ENCODE measurements around the gene POLE.
A peak's percentile ranks its signal among the peaks of the same experiment; 100 is the strongest.

POLE gene

DNA sequence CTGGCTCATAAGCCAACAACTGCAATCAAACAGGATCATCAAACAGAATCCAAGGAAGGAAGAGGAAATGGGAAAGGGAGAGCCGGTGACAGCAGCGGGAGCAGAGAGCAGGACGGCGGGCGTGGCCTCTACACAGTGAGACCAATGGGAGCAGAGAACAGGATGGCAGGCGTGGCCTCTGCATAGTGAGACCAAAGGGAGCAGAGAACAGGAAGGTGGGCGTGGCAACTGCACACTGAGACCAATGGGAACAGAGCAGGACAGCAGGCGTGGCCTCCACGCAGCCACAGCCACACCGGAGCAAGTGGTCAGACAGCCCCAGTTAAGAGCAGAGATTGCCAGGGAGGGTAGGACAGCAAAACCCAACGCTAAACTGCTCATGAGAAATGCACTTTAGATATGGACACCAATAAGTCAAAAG is 93.2 kb downstream of the POLE start:
- peak; percentile 92 for DNase-seq (ENCODE audit: low spot score)

DNA sequence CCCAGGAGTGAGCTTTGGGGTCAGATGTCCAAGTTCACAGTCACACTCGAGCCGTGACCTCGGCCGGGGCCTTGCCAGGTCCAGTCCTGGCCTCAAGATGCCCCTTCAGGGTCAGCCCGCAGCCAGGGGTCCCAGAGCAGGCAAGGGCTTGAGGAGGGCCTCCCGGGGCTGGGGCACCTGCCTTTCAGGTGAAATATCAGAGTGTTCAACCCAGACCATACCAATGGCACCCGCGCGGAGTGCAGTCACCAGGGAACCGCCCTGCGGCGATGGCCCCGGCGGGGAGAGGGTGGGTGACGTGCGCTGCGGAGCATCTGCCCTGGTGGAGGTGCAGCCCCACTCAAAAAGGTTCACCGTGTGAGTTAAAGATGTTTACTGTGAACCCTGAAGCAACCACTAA is 93.6 kb downstream of the POLE start:
- DNase-seq (ENCODE audit: low spot score): no peak

DNA sequence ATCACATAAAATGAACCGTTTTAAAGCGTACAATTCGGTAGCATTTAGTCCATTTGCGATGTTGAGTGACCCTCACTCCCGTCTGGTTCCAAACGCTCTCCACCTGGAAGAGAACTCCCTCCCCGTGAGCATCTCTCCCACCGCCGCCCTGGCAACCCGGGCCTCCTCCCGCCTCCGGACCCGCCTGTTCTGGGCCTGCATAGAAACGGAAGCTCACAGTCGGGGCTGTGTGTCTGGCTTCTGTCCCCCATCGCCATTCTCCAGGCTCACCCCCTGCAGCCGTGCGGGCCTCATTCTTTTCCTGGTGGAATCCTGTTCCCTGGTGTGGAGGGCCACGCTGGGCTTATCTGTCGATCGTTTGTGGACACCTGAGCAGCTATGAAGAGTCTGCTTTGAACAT is 94.1 kb downstream of the POLE start:
- no peak for DNase-seq (ENCODE audit: low spot score)

DNA sequence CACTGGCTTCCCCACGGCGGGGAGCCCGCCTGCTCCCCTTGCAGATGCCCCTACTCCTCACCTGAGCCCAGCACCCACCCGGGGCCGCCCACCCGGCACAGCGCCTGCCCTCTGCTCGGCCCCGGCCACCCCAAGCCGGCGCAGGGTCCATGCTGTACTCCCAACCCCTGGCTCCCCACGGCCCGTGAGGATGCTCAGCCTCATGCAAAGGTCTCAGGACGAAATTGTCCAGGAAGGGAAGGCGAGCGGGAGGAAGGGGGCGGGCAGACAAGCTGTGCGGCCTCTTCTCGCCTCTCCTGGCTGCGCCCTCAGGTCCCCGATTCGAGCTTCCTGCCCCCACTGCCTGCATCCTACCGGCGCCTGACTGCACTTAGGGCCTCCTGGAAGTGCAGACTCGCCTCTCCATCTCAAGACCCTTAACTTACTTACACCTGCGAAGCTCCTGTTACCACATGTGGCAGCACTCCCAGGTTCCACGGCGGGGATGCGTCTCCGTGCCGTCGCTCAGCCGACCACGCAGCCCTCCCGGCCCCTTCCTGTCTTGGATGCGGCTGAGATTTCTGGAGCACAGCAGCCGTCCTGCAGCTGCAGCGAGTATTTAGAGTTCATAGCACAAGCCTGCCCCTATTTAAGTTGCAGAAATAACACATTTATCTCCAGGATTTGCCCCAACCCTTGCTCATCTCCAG is 94.7 kb downstream of the POLE start:
- no peak for DNase-seq (ENCODE audit: low spot score)

DNA sequence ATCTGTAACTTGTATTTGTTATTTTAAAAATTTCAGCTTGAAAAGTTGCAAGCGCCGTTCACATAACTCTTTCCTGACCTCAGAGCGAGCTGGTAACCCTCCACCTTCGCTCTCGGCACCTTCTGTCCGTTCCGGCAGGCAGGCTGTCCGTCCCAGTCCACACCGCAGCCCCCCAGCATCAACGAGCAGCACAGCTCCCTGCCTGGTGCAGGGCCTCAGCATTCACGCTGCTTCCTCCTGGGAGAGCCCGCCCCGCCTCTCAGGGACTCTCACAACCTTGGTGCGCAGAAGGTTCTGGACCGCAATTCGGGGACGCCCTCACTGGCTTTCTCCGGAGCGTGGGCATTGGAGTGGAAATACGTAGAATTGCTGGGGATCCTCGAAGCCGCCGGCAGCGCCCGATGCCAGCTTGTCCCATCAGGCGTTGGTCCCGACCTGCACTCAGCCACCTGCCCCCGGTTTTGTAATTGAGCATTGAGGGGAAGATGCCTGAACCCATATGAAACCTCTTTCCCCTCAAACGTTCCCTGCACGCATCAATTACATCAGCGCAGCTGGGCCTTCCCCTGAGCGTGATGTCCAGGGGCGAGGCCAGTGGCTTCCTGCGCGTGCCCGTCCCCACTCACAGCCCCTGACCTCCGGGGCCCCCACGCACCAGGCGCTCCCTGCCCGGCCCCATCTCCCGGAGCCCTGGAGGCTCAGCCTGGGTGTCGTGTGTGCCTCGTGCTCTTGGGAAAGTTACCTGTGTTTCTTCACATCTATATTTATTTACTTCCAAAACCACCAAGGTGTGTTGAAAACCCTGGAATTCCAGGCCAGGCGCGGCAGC is 95.8 kb downstream of the POLE start:
- no peak for DNase-seq (ENCODE audit: low spot score)

DNA sequence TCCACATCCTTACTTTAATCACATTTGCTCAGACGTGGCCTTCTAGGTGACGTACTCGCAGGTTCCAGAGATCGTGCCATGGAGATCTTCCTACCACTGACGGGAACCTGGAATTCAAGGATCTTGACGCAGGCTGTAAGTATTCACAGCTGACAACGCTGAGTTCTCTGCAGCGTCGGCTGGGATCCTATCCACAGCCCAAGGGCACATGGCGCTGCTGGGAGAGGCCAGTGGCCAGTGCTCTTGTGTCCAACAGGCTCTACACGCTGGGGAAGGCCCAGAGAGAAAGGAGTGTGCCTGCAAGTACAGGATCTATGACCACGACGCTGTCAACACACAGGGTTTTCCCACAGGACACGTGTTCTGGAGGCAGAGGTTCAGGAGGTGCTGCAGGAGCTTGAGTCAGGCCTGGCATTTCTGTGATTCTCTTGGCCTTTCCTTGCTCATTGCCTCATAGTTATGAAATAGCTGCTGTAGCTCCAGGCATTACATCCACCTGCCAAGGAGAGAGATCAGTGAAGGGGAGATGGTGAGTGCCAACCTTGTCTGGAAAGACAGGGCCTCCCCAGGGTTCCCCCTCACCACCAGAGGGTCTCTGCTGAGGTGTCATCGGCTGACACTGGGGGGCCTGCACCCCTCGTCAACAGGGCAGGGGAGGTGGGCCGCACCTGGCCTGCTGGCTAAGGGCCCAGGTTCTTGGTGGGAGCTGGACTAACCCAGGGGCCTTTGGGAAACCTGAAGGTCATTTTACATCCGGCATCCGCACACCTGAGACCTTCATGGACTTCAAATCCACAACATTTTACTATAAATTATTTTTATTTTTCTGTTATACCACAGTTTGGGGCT is 98.1 kb downstream of the POLE start:
- DNase-seq (ENCODE audit: low spot score): no peak

DNA sequence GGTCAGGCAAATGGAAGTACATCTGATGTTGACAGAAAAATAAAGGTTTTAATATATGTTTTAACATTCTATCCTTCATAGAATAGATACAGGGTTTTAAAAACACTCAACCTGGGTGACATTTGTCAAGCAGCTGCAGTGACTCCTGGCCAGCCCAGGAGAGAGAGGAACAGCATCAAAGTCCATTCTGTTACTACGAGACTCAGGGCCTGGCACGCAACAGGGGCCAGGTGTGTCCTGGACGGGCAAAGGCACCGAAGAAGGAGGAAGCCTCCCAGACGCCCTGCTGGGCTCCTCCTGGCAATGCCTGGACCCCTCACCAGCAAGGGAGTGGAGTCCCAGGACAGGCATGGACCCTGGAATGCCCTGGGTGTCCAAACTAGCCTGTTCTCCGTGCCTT is 98.8 kb downstream of the POLE start:
- DNase-seq (ENCODE audit: low spot score): no peak

DNA sequence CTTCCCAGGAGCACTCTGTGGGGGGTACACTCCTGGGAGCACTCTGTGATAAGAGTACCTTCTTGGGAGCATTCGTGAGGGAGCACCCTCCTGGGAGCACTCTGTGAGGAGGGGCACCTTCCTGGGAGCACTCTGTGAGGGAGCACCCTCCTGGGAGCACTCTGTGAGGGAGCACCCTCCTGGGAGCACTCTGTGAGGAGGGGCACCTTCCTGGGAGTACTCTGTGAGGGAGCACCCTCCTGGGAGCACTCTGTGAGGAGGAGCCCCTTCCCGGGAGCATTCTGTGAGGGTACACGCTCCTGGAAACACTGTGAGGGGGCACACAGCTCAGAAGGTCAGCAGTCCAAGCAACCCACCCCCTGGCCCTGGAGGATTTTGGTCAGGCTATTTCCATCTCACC is 99.4 kb downstream of the POLE start:
- no peak for DNase-seq (ENCODE audit: low spot score)

DNA sequence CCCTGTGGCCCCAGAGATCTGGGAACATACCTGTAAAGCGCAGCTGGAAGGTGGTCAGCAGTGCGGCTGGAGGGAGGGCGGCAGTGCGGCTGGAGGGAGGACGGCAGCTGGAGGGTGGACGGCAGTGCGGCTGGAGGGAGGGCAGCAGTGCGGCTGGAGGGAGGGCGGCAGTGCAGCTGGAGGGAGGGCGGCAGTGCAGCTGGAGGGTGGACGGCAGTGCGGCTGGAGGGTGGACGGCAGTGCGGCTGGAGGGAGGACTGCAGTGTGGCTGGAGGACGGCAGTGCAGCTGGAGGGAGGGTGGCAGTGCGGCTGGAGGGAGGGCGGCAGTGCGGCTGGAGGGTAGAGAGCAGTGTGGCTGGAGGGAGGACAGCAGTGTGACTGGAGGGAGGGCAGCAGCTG is 100.2 kb downstream of the POLE start:
- DNase-seq (ENCODE audit: low spot score): no peak

DNA sequence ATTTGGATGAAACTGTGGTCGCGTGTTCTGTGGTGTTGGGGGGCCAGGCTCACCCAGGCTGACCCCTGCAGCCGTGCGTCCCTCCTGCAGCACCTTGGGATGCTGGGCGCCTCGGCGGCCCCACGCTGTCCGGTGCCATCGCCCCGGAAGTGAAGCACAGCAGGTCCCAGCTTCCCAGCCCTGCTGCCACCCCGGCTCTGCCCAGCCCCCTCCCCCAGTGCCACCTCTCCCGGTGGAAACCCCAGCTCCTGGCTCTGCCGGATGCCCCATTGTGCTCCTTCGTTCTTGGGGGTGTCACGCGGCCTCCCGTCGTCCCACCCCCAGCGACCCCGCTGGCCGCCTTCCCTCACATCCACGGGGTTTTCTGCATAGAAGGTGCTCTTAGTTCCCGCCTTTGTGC is 102.0 kb downstream of the POLE start:
- no peak for DNase-seq (ENCODE audit: low spot score)

DNA sequence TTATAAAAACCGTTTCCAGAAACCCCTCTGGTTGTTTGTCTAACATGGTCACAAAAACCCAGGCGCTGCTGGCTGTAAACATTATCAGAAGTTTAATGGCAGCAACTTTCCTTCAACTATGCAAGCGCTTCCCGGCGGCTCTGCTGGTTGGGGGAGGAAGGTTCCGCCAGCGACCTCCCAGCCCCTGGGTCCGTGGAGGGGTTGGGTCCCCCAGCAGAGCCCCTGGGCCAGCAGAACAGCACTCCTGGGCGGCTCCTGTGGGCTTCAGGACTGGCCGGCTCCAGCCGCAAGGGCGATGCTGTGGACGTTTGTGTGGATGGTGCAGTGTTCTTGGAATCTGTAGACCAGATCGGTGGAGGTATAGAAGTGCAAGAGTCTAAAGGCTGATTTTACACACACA is 102.7 kb downstream of the POLE start:
- DNase-seq (ENCODE audit: low spot score): no peak

DNA sequence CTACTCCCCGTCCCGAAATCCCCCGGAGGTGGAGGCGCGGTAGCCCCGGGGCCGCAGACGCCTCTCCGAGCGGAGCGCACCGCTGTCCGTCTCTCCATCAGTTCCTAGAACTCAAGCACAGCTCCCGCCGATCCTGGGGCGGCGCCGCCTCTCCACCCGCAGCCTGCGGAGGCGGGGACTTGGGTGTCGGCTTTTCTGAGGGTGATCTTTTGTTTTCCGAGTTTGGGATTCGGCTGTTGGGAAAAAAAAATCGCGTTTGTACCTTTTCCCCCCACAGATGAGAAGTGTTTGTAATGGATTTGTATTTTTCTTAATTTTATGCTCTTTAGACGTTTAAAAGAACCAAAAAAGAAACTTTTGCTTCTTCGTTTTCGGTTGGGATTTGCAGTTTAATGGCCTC is 103.4 kb downstream of the POLE start:
- DNase-seq (ENCODE audit: low spot score): no peak

DNA sequence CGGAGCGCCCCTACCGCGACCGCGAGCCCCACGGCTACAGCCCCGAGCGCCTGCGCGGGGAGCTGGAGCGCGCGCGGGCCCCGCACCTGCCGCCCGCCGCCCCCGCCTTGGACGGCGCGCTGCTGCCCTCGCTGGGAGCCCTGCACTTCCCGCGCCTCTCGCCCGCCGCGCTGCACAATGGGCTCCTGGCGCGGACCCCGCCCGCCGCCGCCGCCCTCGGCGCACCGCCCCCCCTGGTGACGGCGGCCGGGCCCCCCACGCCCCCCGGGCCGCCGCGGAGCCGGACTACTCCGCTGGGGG is 103.8 kb downstream of the POLE start:
- no peak for DNase-seq (ENCODE audit: low spot score)

DNA sequence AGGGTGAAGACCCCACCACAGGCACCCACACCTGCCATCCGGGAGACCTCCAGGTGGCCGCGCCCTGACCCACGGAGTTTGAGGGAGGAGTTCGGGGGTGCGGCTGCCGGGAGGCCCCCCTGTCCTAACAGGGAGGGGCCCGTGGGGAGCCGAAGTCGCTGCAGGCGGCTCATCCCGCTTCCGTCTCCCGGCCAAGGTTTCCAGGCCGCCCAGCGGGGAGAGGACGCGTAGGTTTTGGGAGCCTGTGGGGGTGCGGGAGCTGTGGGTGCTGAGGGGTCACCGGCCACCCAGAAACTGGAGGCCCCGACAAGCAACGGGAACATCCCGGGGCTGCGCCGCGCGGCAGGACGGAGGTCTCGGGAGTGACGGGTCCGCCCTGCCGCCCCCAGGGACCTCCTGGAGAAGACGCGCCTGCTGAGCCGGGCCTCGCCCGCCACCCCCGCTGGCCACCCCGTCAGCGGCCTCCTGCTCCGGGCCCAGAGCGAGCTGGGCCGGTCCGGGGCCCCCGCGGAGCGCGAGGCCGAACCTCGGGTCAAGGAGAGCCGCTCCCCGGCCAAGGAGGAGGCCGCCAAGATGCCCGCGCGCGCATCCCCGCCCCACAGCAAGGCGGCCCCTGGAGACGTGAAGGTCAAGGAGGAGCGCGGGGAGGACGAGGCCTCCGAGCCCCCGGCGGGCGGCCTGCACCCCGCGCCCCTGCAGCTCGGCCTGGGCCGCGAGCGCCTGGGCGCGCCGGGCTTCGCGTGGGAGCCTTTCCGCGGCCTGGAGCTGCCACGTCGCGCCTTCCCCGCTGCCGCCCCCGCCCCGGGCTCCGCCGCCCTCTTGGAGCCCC is 104.3 kb downstream of the POLE start:
- no peak for DNase-seq (ENCODE audit: low spot score)

DNA sequence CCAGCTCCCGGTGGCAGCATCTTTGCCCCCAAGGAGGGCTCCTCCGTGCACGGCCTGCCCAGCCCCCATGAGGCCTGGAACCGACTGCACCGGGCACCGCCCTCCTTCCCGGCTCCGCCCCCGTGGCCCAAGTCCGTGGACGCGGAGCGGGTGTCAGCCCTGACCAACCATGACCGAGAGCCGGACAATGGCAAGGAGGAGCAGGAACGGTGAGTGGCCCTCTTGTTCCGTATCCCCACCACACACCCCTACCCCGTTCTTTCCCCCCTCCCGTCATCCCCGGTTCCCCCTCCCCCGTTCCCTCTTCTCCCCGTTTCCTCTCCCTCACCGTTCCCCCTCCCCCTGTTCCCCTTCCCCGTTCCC is 105.1 kb downstream of the POLE start:
- no peak for DNase-seq (ENCODE audit: low spot score)

DNA sequence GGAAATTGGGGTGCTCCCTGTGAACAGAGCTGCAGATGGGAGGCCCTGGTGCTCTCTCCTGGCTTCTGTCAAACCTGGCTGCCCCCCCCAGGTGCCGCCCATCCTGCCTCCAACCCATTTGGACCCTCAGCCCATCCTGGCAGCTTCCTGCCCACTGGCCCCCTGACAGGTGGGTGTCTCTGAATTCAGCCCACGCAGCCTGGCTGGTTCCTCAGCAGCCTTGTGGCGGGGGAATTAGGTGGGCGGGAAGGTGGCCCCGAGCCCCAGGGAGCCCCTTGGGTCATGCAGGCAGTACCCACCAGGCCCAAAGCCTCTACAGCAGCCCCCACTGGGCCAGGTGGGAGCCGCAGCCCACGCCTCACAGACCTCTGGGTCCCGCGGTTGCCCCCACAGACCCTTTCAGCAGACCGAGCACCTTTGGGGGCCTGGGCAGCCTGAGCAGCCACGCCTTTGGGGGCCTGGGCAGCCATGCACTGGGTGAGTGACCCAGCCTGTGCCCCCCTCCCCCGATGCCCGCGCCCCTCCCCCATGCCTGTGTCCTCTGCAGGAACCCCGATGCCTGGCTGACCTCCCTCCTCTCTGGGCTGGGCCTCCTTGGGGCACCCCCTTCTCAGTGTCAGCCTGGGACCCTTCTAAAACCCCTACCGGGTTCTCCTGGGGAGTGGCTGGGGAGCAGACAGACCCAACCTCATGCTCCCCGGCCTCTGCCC is 105.6 kb downstream of the POLE start:
- no peak for DNase-seq (ENCODE audit: low spot score)

DNA sequence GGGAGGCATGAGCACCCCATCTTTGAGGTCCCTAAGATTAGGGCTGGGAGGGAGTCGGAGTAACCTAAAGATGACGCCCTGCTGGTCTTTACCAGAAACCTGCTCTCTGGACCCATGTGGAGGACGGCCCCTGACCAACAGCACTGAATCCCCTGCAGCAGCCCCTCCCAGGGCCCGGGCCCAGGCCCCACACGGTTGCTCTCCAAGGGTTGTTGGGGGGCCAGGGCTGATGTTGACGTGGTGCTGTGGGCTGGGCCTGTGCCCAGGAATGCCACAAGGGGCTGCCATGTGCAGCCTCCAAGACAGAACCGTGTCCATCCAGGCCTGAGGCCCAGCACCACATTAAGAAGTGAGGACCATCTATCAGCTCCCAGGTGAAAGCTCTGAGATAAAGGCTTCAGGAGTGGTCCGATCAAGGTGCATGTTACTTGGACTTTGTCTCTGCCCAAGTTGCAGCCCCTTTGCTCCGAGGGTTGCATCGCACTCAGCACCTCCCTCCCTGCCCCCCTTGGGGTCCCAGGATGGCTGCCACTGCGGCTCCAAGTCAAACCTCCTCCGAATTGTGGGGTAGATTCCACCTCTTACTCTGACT is 106.3 kb downstream of the POLE start:
- DNase-seq (ENCODE audit: low spot score): no peak

DNA sequence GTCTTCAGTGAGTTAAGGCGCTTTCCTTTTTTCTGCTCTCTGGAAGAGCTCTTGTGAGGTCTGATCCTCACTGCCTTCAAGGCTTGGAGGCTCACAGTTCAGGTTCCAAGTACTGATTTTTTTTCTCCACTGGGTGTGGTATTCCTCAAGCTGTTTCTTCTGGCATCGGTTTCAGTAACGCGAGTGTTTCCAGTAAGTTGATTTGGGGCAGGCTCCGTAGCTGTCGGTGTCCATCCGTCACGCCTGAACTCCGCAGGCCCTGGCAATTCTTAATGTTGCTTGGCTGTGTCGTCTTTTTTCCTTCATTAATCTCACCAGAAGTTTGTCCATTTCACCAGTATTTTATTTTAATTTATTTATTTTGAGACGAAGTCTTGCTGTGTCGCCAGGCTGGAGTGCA is 107.4 kb downstream of the POLE start:
- no peak for DNase-seq (ENCODE audit: low spot score)

DNA sequence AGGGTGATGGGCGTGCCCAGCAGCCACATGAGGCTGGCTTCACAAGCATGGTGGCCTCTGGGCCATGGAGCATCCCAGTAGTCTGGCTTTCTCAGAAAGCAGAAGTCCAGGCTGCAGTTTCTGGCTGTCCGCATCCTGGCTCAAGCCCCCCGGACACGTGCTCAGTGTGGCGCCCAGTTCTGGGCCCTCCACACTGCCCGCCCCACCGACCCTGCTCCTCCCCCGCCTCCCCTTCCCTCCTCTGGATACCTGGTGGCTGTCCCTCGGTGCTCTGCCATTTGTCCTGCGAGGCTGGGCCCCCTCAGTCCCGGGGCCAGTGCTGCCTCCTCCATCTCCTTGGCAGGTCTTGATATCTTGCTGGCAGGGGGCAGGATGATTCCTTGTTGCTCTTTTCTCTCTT is 108.3 kb downstream of the POLE start:
- DNase-seq (ENCODE audit: low spot score): no peak

DNA sequence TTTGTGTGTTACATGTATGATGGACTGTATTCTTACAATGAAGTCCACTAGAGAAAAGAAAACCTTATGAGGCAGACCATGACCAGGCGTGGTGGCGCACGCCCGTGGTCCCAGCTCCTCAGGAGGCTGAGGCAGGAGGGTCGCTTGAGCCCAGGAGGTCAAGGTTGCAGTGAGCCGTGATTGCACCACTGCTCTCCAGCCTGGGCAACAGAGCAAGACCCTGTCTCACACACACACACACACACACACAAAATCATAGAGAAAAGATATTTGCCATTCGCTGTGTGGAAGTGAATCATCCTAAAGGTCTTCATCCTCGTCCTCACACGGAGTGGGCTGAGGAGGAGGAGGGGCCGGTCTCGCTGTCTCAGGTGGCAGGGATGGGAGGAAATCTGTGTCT is 109.0 kb downstream of the POLE start:
- DNase-seq (ENCODE audit: low spot score): no peak

DNA sequence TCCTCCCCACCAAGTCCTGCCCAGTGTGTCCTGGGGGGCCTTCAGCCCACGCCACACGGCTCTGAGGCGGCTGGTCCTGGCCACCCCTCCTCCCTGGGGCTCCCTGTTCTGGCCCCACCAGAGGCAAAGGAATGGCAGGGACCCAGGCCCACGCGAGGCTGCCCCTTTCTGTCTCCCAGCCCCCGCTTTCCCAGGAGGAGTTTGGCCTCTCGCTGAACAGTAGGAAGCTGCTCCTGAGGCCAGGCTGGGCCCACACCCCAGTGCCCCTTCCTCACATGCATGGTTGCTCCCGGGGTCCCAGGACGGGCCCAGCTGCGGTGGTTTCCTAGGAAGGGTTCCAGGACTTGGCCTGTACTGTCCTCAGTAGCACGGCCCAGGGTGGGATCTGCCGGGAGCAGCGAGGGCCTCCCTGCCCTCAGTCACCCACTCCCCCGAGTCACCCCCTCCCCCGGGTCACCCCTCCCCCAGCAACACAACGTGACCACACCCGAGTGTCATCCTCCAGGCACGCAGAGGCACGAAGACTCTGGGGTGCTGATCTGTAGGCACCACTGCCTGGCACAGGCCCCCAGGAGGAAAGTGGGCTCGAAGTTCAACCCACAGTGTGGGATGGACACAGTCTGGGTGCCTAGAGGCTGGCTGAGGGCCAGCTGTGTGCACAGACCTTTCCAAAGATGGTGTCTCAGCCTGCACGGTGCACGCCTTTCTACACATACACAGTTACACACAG is 109.8 kb downstream of the POLE start:
- DNase-seq (ENCODE audit: low spot score): no peak

All from HuH-7.5 (cell line).